Measurements from ENCODE around the gene RNASEH2A. TPM values are rescaled to one million over a fixed set of nuclear protein-coding genes. Genes with fewer than 3 reads are reported as not detected.

The RNASEH2A gene
- total and polyA plus RNA-seq, 2 of the 13 experiments (the other 11 are each of a cell fraction or from before 2014, with no cell fraction given) = 25.1 to 35.8 TPM

DNA sequence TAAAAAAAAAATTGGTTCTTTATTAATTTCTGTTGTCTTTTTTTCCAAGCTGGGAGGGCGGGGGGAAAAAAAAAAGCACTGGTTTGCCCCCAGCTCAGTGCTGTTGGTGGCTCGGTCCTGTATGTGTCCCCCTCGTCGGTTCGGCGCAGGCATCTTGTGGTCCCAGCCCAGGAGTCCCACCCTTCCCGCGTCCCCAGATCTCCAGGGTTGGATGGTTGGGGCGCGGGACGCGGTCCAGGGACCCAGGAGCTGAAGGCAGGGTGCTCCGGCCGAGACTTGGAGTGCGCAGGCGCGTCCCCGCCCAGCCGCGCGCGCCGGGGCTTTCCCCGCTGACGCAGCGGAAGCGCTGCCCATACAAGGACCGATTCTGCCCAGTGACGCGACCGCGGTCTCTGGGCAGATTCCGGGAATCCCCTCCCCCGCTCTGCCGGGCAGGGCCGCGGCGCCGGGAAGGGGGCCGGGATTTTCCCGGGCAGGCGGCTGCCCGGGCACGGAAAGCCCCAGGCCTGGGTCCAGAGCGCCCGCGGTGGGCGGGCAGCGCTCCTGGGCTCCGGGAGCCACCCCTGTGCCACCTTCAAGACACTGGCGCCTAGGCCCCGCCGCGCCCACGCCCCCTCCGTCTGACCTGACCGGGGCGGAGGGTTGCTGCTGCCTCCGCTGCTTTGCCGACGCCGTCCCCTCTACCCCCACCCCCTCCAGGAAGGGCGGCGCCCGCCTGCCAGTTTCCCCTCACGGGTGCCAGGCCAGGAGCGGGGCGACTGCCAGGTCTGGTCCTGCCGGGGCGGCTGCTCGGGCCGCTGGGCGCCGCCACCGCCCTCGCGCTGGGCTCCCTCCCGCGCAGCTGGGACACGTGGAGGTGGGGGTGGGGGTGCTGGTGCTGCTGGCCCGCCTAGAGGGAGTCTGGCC, 12.8 kb upstream of the RNASEH2A start (continued):
- TF ChIP-seq ZKSCAN8 (CRISPR knock-in tag; IDR thresholded peaks at IDR 0.05; ENCODE audit: borderline replicate concordance) = no peak
- no peak for TF ChIP-seq ZFP37 (CRISPR knock-in tag; IDR thresholded peaks at IDR 0.05; ENCODE audit: borderline replicate concordance)
- no peak for TF ChIP-seq SP1 (IDR thresholded peaks at IDR 0.05)
- TF ChIP-seq SP1 (CRISPR knock-in tag; IDR thresholded peaks at IDR 0.05) = peak; percentile 73
- TF ChIP-seq KMT2A (CRISPR knock-in tag; IDR thresholded peaks at IDR 0.05) = no peak; the same call in 1 of the 2 replicates
- no peak for TF ChIP-seq PRPF4 (IDR thresholded peaks at IDR 0.05; ENCODE audit: low read depth, low read length, poor library complexity, severe bottlenecking)
- 0 out of 2 replicates have a peak, but pooled peaks have one; percentile 19 for TF ChIP-seq ZNF34 (CRISPR knock-in tag; IDR thresholded peaks at IDR 0.05; ENCODE audit: borderline replicate concordance)
- peak in 1 of 2 experiments; percentile 61; a peak in 3 of 4 replicates for TF ChIP-seq EP300 (IDR thresholded peaks at IDR 0.05; ENCODE audit: low read depth in 2 of 2, low read length in 2 of 2)
- TF ChIP-seq EP300 (CRISPR knock-in tag; IDR thresholded peaks at IDR 0.05; ENCODE audit: borderline replicate concordance) = 0 out of 2 replicates have a peak, but pooled peaks have one; percentile 49
- TF ChIP-seq TOE1 (CRISPR knock-in tag; IDR thresholded peaks at IDR 0.05) = no peak
- TF ChIP-seq, protein P1, sequence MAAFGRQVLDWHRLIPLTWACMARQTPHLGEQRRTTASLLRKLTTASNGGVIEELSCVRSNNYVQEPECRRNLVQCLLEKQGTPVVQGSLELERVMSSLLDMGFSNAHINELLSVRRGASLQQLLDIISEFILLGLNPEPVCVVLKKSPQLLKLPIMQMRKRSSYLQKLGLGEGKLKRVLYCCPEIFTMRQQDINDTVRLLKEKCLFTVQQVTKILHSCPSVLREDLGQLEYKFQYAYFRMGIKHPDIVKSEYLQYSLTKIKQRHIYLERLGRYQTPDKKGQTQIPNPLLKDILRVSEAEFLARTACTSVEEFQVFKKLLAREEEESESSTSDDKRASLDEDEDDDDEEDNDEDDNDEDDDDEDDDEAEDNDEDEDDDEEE (CRISPR knock-in tag; IDR thresholded peaks at IDR 0.05) = no peak; the same call in 1 of the 2 replicates
- TF ChIP-seq HDAC1 (CRISPR knock-in tag; IDR thresholded peaks at IDR 0.05) = peak; percentile 91
- no peak for TF ChIP-seq NPAS2 (CRISPR knock-in tag; IDR thresholded peaks at IDR 0.05; ENCODE audit: borderline replicate concordance)
- no peak for TF ChIP-seq CCDC6 (CRISPR knock-in tag; IDR thresholded peaks at IDR 0.05)
- no peak for TF ChIP-seq ONECUT2 (CRISPR knock-in tag; IDR thresholded peaks at IDR 0.05)
- TF ChIP-seq ZBTB7A (CRISPR knock-in tag; IDR thresholded peaks at IDR 0.05) = no peak
- TF ChIP-seq ZNF335 (CRISPR knock-in tag; IDR thresholded peaks at IDR 0.05) = peak; percentile 71; the same call in 1 of the 2 replicates
- TF ChIP-seq TEAD3 (CRISPR knock-in tag; optimal IDR thresholded peaks at IDR 0.05; ENCODE audit: borderline replicate concordance) = peak; percentile 55
- no peak for TF ChIP-seq SUZ12 (IDR thresholded peaks at IDR 0.05; ENCODE audit: low read depth, low read length)
- no peak for TF ChIP-seq NBN (conservative IDR thresholded peaks at IDR 0.05)
- TF ChIP-seq HNRNPK (IDR thresholded peaks at IDR 0.05; ENCODE audit: low read depth, low read length, poor library complexity, severe bottlenecking) = no peak
- TF ChIP-seq, protein P2, sequence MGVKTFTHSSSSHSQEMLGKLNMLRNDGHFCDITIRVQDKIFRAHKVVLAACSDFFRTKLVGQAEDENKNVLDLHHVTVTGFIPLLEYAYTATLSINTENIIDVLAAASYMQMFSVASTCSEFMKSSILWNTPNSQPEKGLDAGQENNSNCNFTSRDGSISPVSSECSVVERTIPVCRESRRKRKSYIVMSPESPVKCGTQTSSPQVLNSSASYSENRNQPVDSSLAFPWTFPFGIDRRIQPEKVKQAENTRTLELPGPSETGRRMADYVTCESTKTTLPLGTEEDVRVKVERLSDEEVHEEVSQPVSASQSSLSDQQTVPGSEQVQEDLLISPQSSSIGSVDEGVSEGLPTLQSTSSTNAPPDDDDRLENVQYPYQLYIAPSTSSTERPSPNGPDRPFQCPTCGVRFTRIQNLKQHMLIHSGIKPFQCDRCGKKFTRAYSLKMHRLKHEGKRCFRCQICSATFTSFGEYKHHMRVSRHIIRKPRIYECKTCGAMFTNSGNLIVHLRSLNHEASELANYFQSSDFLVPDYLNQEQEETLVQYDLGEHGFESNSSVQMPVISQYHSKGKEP (CRISPR knock-in tag; IDR thresholded peaks at IDR 0.05) = peak; percentile 62; the same call in 1 of the 2 replicates
- TF ChIP-seq BORCS8-MEF2B (CRISPR knock-in tag; IDR thresholded peaks at IDR 0.05) = no peak
- TF ChIP-seq, protein P3, sequence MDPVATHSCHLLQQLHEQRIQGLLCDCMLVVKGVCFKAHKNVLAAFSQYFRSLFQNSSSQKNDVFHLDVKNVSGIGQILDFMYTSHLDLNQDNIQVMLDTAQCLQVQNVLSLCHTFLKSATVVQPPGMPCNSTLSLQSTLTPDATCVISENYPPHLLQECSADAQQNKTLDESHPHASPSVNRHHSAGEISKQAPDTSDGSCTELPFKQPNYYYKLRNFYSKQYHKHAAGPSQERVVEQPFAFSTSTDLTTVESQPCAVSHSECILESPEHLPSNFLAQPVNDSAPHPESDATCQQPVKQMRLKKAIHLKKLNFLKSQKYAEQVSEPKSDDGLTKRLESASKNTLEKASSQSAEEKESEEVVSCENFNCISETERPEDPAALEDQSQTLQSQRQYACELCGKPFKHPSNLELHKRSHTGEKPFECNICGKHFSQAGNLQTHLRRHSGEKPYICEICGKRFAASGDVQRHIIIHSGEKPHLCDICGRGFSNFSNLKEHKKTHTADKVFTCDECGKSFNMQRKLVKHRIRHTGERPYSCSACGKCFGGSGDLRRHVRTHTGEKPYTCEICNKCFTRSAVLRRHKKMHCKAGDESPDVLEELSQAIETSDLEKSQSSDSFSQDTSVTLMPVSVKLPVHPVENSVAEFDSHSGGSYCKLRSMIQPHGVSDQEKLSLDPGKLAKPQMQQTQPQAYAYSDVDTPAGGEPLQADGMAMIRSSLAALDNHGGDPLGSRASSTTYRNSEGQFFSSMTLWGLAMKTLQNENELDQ (CRISPR knock-in tag; IDR thresholded peaks at IDR 0.05; ENCODE audit: borderline replicate concordance) = no peak
- no peak; the same call in 1 of the 2 replicates for TF ChIP-seq ZNF331 (CRISPR knock-in tag; IDR thresholded peaks at IDR 0.05)
- no peak; the same call in 1 of the 2 replicates for TF ChIP-seq NAIF1 (CRISPR knock-in tag; IDR thresholded peaks at IDR 0.05; ENCODE audit: borderline replicate concordance)
